ENCODE measurements around the gene FARP1.
A peak's percentile ranks its signal among the peaks of the same experiment; 100 is the strongest.

The FARP1 gene

GRCh38 chr13:98141091-98141490 lies 1.8 kb upstream of the FARP1 start:
- TF ChIP-seq CTCF (IDR thresholded peaks at IDR 0.05), result no peak

GRCh38 chr13:98141509-98142379 lies 1.1 kb upstream of the FARP1 start:
- TF ChIP-seq CTCF (IDR thresholded peaks at IDR 0.05), result no peak

GRCh38 chr13:98143157-98143553 lies 261 bp downstream of the FARP1 start:
- peak; percentile 2; the same call in 1 of the 2 replicates for TF ChIP-seq CTCF (IDR thresholded peaks at IDR 0.05)

GRCh38 chr13:98143601-98144026 lies 720 bp downstream of the FARP1 start:
- no peak for TF ChIP-seq CTCF (IDR thresholded peaks at IDR 0.05)

GRCh38 chr13:98144027-98144741 lies 1.3 kb downstream of the FARP1 start:
- TF ChIP-seq CTCF (IDR thresholded peaks at IDR 0.05), result no peak

GRCh38 chr13:98144801-98145350 lies 2.0 kb downstream of the FARP1 start:
- no peak for TF ChIP-seq CTCF (IDR thresholded peaks at IDR 0.05)

GRCh38 chr13:98147521-98147920 lies 4.6 kb downstream of the FARP1 start:
- no peak for TF ChIP-seq CTCF (IDR thresholded peaks at IDR 0.05)

Data from LNCAP (cell line).